Ishikawa (cell line): ENCODE measurements around the gene GPR21.

Source experiments
- EGR1 ChIP-seq: IDR thresholded peaks from 2 replicates; pipeline ENCODE4 v1.6.1; 2012
- EP300 ChIP-seq: IDR thresholded peaks from 2 replicates; pipeline ENCODE4 v1.6.1; 2012; ENCODE audit warnings: borderline replicate concordance
- NFIC ChIP-seq: IDR thresholded peaks from 2 replicates; pipeline ENCODE4 v1.6.1; 2012
- RAD21 ChIP-seq: IDR thresholded peaks from 2 replicates; pipeline ENCODE4 v1.6.1; 2012; ENCODE audit warnings: low read depth
- TF ChIP-seq, protein P1 (sequence below): IDR thresholded peaks from 2 replicates; pipeline ENCODE4 v1.6.1; 2012; ENCODE audit warnings: low read depth, mild to moderate bottlenecking

DNA sequence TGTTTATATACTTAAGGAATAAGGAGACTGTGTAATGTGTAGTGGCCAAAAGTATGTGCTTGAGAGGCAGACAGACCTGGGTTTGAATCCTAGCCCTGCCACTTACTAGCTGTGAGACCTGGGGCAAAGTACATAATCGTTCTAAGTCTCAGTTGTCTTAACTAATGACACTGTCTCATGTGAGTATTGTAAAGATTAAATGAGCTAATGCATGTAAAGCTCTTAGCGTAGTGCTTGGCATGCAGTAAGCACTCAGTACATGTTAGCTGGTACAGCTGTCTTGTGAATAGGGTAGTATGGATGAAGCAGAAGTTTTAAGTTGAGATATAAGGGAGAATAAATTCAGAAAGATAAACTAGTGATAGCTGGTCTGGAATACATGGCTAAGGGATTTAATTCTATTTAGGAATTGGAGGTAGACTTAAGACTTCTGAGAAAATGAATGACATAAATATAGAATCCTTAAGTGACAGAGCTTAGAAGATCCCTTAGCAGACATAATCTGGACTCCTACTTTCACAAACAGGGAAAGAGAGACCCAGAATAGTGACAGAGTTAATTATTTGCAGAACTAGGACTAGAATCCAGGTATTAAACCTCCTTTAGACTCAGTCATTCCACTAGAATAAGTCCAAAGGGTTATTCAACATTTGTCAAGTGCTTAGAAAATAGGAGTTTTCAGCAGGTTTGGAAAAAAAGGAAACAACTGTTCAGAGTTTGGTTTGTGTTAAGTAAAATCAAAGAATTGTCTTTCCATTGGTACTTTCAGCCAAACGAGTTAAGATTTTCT lies 13.1 kb downstream of the GPR21 start:
- TF ChIP-seq, protein P1, sequence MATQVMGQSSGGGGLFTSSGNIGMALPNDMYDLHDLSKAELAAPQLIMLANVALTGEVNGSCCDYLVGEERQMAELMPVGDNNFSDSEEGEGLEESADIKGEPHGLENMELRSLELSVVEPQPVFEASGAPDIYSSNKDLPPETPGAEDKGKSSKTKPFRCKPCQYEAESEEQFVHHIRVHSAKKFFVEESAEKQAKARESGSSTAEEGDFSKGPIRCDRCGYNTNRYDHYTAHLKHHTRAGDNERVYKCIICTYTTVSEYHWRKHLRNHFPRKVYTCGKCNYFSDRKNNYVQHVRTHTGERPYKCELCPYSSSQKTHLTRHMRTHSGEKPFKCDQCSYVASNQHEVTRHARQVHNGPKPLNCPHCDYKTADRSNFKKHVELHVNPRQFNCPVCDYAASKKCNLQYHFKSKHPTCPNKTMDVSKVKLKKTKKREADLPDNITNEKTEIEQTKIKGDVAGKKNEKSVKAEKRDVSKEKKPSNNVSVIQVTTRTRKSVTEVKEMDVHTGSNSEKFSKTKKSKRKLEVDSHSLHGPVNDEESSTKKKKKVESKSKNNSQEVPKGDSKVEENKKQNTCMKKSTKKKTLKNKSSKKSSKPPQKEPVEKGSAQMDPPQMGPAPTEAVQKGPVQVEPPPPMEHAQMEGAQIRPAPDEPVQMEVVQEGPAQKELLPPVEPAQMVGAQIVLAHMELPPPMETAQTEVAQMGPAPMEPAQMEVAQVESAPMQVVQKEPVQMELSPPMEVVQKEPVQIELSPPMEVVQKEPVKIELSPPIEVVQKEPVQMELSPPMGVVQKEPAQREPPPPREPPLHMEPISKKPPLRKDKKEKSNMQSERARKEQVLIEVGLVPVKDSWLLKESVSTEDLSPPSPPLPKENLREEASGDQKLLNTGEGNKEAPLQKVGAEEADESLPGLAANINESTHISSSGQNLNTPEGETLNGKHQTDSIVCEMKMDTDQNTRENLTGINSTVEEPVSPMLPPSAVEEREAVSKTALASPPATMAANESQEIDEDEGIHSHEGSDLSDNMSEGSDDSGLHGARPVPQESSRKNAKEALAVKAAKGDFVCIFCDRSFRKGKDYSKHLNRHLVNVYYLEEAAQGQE: no peak
- TF ChIP-seq RAD21: no peak
- TF ChIP-seq NFIC: no peak
- TF ChIP-seq EP300: no peak
- TF ChIP-seq EGR1: no peak
